H9 (cell line): ENCODE measurements around the gene METRN. TPM values are rescaled to one million over a fixed set of nuclear protein-coding genes. Genes with fewer than 3 reads are reported as not detected.

Experiments used
- DNase-seq: peaks from one replicate; pipeline ENCODE4 v3.0.0-alpha.2; 2017
- H2AFZ ChIP-seq: one replicate; pipeline ENCODE4 v1.6.1; 2013; ENCODE audit warnings: mild to moderate bottlenecking, low read length, control low read depth, moderate library complexity
- H2AK5ac ChIP-seq: 2 replicates; pipeline ENCODE4 v1.6.1; 2013; ENCODE audit warnings: low read length, control low read depth, mixed read lengths; ENCODE audit not compliant: insufficient read length
- H2BK120ac ChIP-seq: one replicate; pipeline ENCODE4 v1.6.1; 2013; ENCODE audit warnings: low read depth, mild to moderate bottlenecking, low read length, control low read depth, inconsistent platforms; ENCODE audit not compliant: poor library complexity, severe bottlenecking
- H2BK12ac ChIP-seq: 2 replicates; pipeline ENCODE4 v1.6.1; 2013; ENCODE audit warnings: low read length, control low read depth, mixed read lengths, low read depth; ENCODE audit not compliant: insufficient read length
- H2BK15ac ChIP-seq: 2 replicates; pipeline ENCODE4 v1.6.1; 2013; ENCODE audit warnings: low read depth, low read length, control low read depth
- H2BK20ac ChIP-seq: one replicate; pipeline ENCODE4 v1.6.1; 2013; ENCODE audit warnings: low read depth, mild to moderate bottlenecking, low read length, control low read depth, inconsistent platforms; ENCODE audit not compliant: poor library complexity, severe bottlenecking
- H2BK5ac ChIP-seq: 2 replicates; pipeline ENCODE4 v1.6.1; 2013; ENCODE audit warnings: low read length, control low read depth, mixed read lengths; ENCODE audit not compliant: insufficient read length
- H3K14ac ChIP-seq: 2 replicates; pipeline ENCODE4 v1.6.1; 2013; ENCODE audit warnings: low read length, control low read depth; ENCODE audit not compliant: insufficient read depth
- H3K18ac ChIP-seq: 2 replicates; pipeline ENCODE4 v1.6.1; 2013; ENCODE audit warnings: low read depth, mild to moderate bottlenecking, mixed read lengths, low read length, control low read depth; ENCODE audit not compliant: insufficient read length
- H3K23ac ChIP-seq: 2 replicates; pipeline ENCODE4 v1.6.1; 2013; ENCODE audit warnings: low read length, control low read depth, mixed read lengths, low read depth; ENCODE audit not compliant: insufficient read length
- H3K23me2 ChIP-seq: 2 replicates; pipeline ENCODE4 v1.6.1; 2013; ENCODE audit warnings: low read depth, mild to moderate bottlenecking, mixed read lengths, low read length, control low read depth; ENCODE audit not compliant: insufficient read length, poor library complexity, severe bottlenecking
- H3K27ac ChIP-seq: 2 replicates; pipeline ENCODE4 v1.5.1; 2013; ENCODE audit warnings: low read length, control low read depth, mixed read lengths, low read depth; ENCODE audit not compliant: insufficient read length
- H3K27me3 ChIP-seq: 2 replicates; pipeline ENCODE4 v1.6.1; 2013; ENCODE audit warnings: low read length, control low read depth, inconsistent platforms; ENCODE audit not compliant: insufficient read depth
- H3K4ac ChIP-seq: 2 replicates; pipeline ENCODE4 v1.6.1; 2013; ENCODE audit warnings: low read depth, mild to moderate bottlenecking, control low read depth, inconsistent platforms, low read length, moderate library complexity
- H3K4me1 ChIP-seq: 2 replicates; pipeline ENCODE4 v1.6.1; 2013; ENCODE audit warnings: low read length, control low read depth, inconsistent platforms; ENCODE audit not compliant: insufficient read depth
- H3K4me2 ChIP-seq: 2 replicates; pipeline ENCODE4 v1.6.1; 2013; ENCODE audit warnings: low read length, control low read depth, mixed read lengths; ENCODE audit not compliant: insufficient read length, insufficient read depth
- H3K56ac ChIP-seq: 2 replicates; pipeline ENCODE4 v1.6.1; 2013; ENCODE audit warnings: low read depth, mild to moderate bottlenecking, mixed read lengths, low read length, control low read depth; ENCODE audit not compliant: insufficient read length
- H3K79me1 ChIP-seq: 2 replicates; pipeline ENCODE4 v1.6.1; 2013; ENCODE audit warnings: low read depth, mild to moderate bottlenecking, moderate library complexity, low read length, control low read depth, inconsistent platforms; ENCODE audit not compliant: insufficient read depth, poor library complexity, severe bottlenecking
- H3K79me2 ChIP-seq: 2 replicates; pipeline ENCODE4 v1.6.1; 2013; ENCODE audit warnings: low read length, control low read depth, inconsistent platforms; ENCODE audit not compliant: insufficient read depth
- H3K9ac ChIP-seq: 2 replicates; pipeline ENCODE4 v1.6.1; 2013; ENCODE audit warnings: low read length, control low read depth, mixed read lengths; ENCODE audit not compliant: insufficient read length; ENCODE audit errors: extremely low read depth
- H3K9me3 ChIP-seq: one replicate; pipeline ENCODE4 v1.6.1; 2013; ENCODE audit warnings: low read depth, low read length, inconsistent platforms; ENCODE audit not compliant: control insufficient read depth
- H3T11ph ChIP-seq: one replicate; pipeline ENCODE4 v1.6.1; 2013; ENCODE audit warnings: mild to moderate bottlenecking, low read length, control low read depth, inconsistent platforms
- H4K20me1 ChIP-seq: one replicate; pipeline ENCODE4 v1.6.1; 2013; ENCODE audit not compliant: control insufficient read depth, insufficient read length, insufficient read depth
- H4K5ac ChIP-seq: 2 replicates; pipeline ENCODE4 v1.6.1; 2013; ENCODE audit warnings: low read depth, mild to moderate bottlenecking, mixed read lengths, low read length, control low read depth; ENCODE audit not compliant: insufficient read length
- H4K8ac ChIP-seq: replicated peaks from 2 replicates; pipeline ENCODE4 v1.6.1; 2013; ENCODE audit warnings: low read length, control low read depth, mixed read lengths, low read depth; ENCODE audit not compliant: insufficient read length
- H4K91ac ChIP-seq: 2 replicates; pipeline ENCODE4 v1.6.1; 2013; ENCODE audit warnings: low read depth, mild to moderate bottlenecking, moderate library complexity, mixed read lengths, low read length, control low read depth; ENCODE audit not compliant: insufficient read length
- H3K27ac Mint-ChIP-seq, 3 experiments: 2 replicates in 2 of 3; 3 replicates in 1 of 3; pipeline ENCODE4 v1.8.0; 2020 to 2021; ENCODE audit warnings: mixed read lengths in 3 of 3, mild to moderate bottlenecking in 1 of 3, moderate library complexity in 1 of 3
- H3K27me3 Mint-ChIP-seq: 2 replicates; pipeline ENCODE4 v1.8.0; 2021; ENCODE audit warnings: low read depth, mild to moderate bottlenecking, moderate library complexity, mixed read lengths
- H3K36me3 Mint-ChIP-seq, 3 experiments: 2 replicates in 2 of 3; 3 replicates in 1 of 3; pipeline ENCODE4 v1.8.0; 2020 to 2021; ENCODE audit warnings: low read depth in 3 of 3, mixed read lengths in 3 of 3; ENCODE audit not compliant: insufficient read depth in 1 of 3
- H3K4me1 Mint-ChIP-seq, 2 experiments: 2 replicates each; pipeline ENCODE4 v1.8.0; 2020; ENCODE audit warnings: mixed read lengths in 2 of 2
- H3K4me3 Mint-ChIP-seq, 2 experiments: 2 replicates in 1 of 2; 3 replicates in 1 of 2; pipeline ENCODE4 v1.8.0; 2020 to 2021; ENCODE audit warnings: mild to moderate bottlenecking in 2 of 2, mixed read lengths in 2 of 2, moderate library complexity in 1 of 2
- H3K9me3 Mint-ChIP-seq, 2 experiments: 2 replicates in 1 of 2; 3 replicates in 1 of 2; pipeline ENCODE4 v1.8.0; 2020; ENCODE audit warnings: mild to moderate bottlenecking in 2 of 2, mixed read lengths in 2 of 2, moderate library complexity in 1 of 2
- CTCF ChIP-seq: fragments of 200-600 bp; sonication (generic); conservative IDR thresholded peaks from 3 replicates; pipeline ENCODE4 v1.8.0; 2021; ENCODE audit warnings: antibody characterized with exemption, mild to moderate bottlenecking
- WGBS: extraction: QIAGEN DNeasy Blood & Tissue Kit; methylation state at CpG from one replicate; pipeline ENCODE4 v1.1.7; 2013; ENCODE audit warnings: missing lambda C conversion rate, low lambda C conversion rate, mixed read lengths; ENCODE audit not compliant: insufficient read length; ENCODE audit errors: extremely low coverage; 5-methylcytosine and 5-hydroxymethylcytosine counted together
- total RNA-seq: library from RNA; stranded (reverse); gene quantifications from 2 replicates; pipeline ENCODE4 v1.2.1, GENCODE V29; 2021

METRN gene
- total RNA-seq, 1 experiment from 2014 or later, result 26.2 TPM

DNA sequence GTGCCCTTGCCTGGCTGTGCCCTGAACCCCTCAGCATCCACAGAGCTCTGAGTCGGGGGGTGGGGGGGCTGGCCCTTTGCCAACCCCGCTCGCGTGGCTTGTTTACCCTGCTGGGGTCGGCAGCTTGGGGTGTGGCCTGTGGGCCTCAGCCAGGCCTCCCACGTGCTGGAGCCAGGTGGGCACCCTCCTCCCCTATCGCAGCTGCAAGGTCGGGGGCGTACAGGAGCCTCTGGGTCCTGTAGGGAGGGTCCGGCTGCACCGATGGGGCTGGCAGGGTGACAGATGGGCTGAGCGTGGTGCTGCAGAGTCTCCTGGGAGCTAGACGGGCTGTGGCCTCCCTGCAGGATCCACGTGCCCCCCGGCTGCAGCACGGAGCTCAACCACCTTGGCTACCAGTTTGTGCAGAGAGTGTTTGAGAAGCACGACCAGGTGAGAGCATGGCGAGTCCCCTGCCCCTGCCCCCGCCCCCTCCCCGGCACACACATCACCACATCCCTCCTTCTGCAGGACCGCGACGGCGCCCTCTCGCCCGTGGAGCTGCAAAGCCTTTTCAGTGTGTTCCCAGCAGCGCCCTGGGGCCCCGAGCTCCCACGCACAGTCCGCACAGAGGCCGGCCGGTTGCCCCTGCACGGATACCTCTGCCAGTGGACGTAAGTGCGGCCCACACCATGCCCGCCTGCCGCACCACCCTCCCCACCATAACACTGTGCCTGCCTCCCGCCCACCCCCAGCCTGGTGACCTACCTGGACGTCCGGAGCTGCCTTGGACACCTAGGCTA lies 43.4 kb upstream of the METRN start:
- no peak overlapping the region for H4K8ac ChIP-seq
- no peak overlapping the region for H2AFZ ChIP-seq
- H3K14ac ChIP-seq, result no peak overlapping the region
- Mint-ChIP-seq H3K36me3 (peaks cover 11 to 27% (median 27%) of the 10 kb centered on the region in 3 experiments; a peak in 6 of 7 replicates), H3K27me3 (peaks cover 3% of the 10 kb centered on the region; the same call in 1 of the 2 replicates), H3K27ac (no peak overlapping the region), H3K9me3 (no peaks in the 10 kb centered on the region), H3K4me3 (0 out of 5 replicates have a peak overlapping the region, but pooled peaks of 1 of the 2 experiments have one; percentile 24), H3K4me1 (peaks cover 9% of the 10 kb centered on the region in 2 experiments)
- DNase-seq, result no peak
- H3K9me3 ChIP-seq, result no peaks in the 10 kb centered on the region
- H3K18ac ChIP-seq, result no peak overlapping the region
- no peak overlapping the region for H3T11ph ChIP-seq
- no peaks in the 10 kb centered on the region for H3K79me1 ChIP-seq
- WGBS, result no CpG with 5 or more reads among the region's 40 CpGs
- TF ChIP-seq CTCF, result no peak
- peaks cover 6% of the 10 kb centered on the region for H3K23me2 ChIP-seq
- H3K56ac ChIP-seq, result no peak overlapping the region
- no peak overlapping the region for H2BK15ac ChIP-seq
- no peaks in the 10 kb centered on the region for H4K20me1 ChIP-seq
- no peak overlapping the region for H4K5ac ChIP-seq
- H2BK5ac ChIP-seq, result no peak overlapping the region
- no peaks in the 10 kb centered on the region; the same call in 1 of the 2 replicates for H3K79me2 ChIP-seq
- H2BK120ac ChIP-seq, result no peak overlapping the region
- H3K9ac ChIP-seq, result no peak overlapping the region
- H3K23ac ChIP-seq, result no peak overlapping the region
- H2AK5ac ChIP-seq, result no peak overlapping the region
- H3K4ac ChIP-seq, result no peak overlapping the region
- no peak overlapping the region for H2BK12ac ChIP-seq
- no peaks in the 10 kb centered on the region for H3K4me1 ChIP-seq
- H3K27me3 ChIP-seq, result no peaks in the 10 kb centered on the region
- no peak overlapping the region for H3K27ac ChIP-seq
- H3K4me2 ChIP-seq, result no peak overlapping the region
- H2BK20ac ChIP-seq, result no peak overlapping the region
- H4K91ac ChIP-seq, result no peak overlapping the region
